Right lobe of liver (tissue), 6 donors: ENCODE data around the gene FAM185A. TPM values are rescaled to one million over a fixed set of nuclear protein-coding genes. Genes with fewer than 3 reads are reported as not detected.

Source experiments
- ATAC-seq, 4 donors: fragments of 200-7000 bp; cut with Tn5 transposase; one replicate each; pipeline ENCODE4 v1.9.1; 2020; ENCODE audit warnings: mild to moderate bottlenecking in 4 of 4, moderate library complexity in 4 of 4
- DNase-seq, 3 donors: peaks; one replicate each; pipeline ENCODE4 v3.0.0-alpha.2; 2020
- H3K27ac ChIP-seq, 3 donors: fragments of 200-600 bp; one replicate each; pipeline ENCODE4 v1.8.0; 2022
- H3K27me3 ChIP-seq, 2 donors: fragments of 200-600 bp; one replicate each; pipeline ENCODE4 v1.8.0; 2022
- H3K36me3 ChIP-seq, 4 donors: fragments of 200-600 bp; sonication (generic) in 1 of 4; one replicate each; pipeline versions ENCODE4 v1.5.1 to v1.8.0; 2017 to 2022; ENCODE audit warnings: control low read depth in 1 of 4
- H3K4me1 ChIP-seq, 4 donors: fragments of 200-600 bp; sonication (generic) in 1 of 4; one replicate each; pipeline versions ENCODE4 v1.5.1 to v1.8.0; 2017 to 2022; ENCODE audit warnings: control low read depth in 1 of 4
- H3K4me3 ChIP-seq, 3 donors: fragments of 200-600 bp; one replicate each; pipeline ENCODE4 v1.8.0; 2022
- H3K9me3 ChIP-seq, 4 donors: fragments of 200-600 bp; sonication (generic) in 1 of 4; one replicate each; pipeline versions ENCODE4 v1.5.1 to v1.8.0; 2017 to 2022; ENCODE audit warnings: control low read depth in 1 of 4
- CTCF ChIP-seq, 4 donors: fragments of 200-600 bp in 3 of 4; fragments of 450-650 bp in 1 of 4; IDR thresholded peaks; one replicate each; pipeline versions ENCODE4 v1.5.1 to v1.8.0; 2016 to 2022; ENCODE audit warnings: antibody characterized with exemption in 4 of 4, mild to moderate bottlenecking in 2 of 4
- POLR2A ChIP-seq: fragments of 450-650 bp; IDR thresholded peaks from one replicate; pipeline ENCODE4 v1.6.1; 2017; ENCODE audit warnings: antibody characterized with exemption, mild to moderate bottlenecking
- WGBS: methylation state at CpG from one replicate; pipeline ENCODE4 v1.1.6; 2018; ENCODE audit warnings: low coverage, low lambda C conversion rate; ENCODE audit not compliant: insufficient coverage; ENCODE audit errors: missing lambda C conversion rate; 5-methylcytosine and 5-hydroxymethylcytosine counted together
- intact Hi-C, 2 donors: fragments of 100-400 bp; cut with DNase I; formaldehyde crosslinking; loops; one replicate each; pipeline versions ENCODE4 v1.11.2 to v1.14.1; 2022
- total RNA-seq, 6 experiments: library from RNA; depleted of rRNA in 2 of 6; stranded (reverse); fragments of >200 nt in 2 of 6; fragmentation: NEBNext Ultra II Directional in 3 of 6; extraction: Animal tissue kit (Norgen Biotek cat#: 25700) in 3 of 6; gene quantifications; one replicate each; pipeline versions ENCODE4 v1.1.0 to v1.2.4, GENCODE V29; 2016 to 2023
- donor health status: DM: no; HTN: yes; CAD: no.
- donor health status: DM: no; HTN: no; CAD: no.
- donor health status: DM: no; HTN: no; CAD: no.
- donor health status: DM: no; HTN: yes; CAD: no.
- donor health status: DM: no; HTN: yes; CAD: no.

FAM185A gene
- total RNA-seq, 6 experiments from 2014 or later, result 6.4 to 13.5 (median 8.4) TPM

- Histone ChIP-seq H3K36me3 (no peaks in the 10 kb centered on the region), H3K4me1 (peaks cover 0 to 32% (median 0%) of the 10 kb centered on the region in 4 donors), H3K27ac (peak overlapping the region in 1 of 3 donors; percentile 57), H3K27me3 (no peaks in the 10 kb centered on the region), H3K9me3 (no peaks in the 10 kb centered on the region), H3K4me3 (no peak overlapping the region)
- intact Hi-C loops, result no loop called here
- 71% methylated on average over 4 of the region's 4 CpGs for WGBS
- TF ChIP-seq POLR2A (no peak), CTCF (IDR thresholded peaks at IDR 0.05) (no peak)
- DNase-seq (no peak), ATAC-seq (no peak)
Measured at GRCh38 chr7:102814025-102814471, 65.2 kb downstream of the FAM185A start.

- Histone ChIP-seq H3K27ac (no peak overlapping the region), H3K36me3 (no peaks in the 10 kb centered on the region), H3K4me3 (no peak overlapping the region), H3K27me3 (no peaks in the 10 kb centered on the region), H3K9me3 (no peaks in the 10 kb centered on the region), H3K4me1 (peaks cover 0 to 13% (median 0%) of the 10 kb centered on the region in 4 donors)
- intact Hi-C loops, result no loop called here
- TF ChIP-seq CTCF (IDR thresholded peaks at IDR 0.05), result no peak
- TF ChIP-seq POLR2A, result no peak
- DNase-seq (no peak), ATAC-seq (no peak)
- 87% methylated on average over 4 of the region's 4 CpGs for WGBS
Measured at GRCh38 chr7:102817616-102818573, 69.1 kb downstream of the FAM185A start.

- H3K4me3 ChIP-seq, result no peak overlapping the region
Measured at GRCh38 chr7:102819151-102819550, 70.4 kb downstream of the FAM185A start.

More at GRCh38 chr7:102819151-102819550, 70.4 kb downstream of the FAM185A start:
- no peaks in the 10 kb centered on the region for H3K9me3 ChIP-seq
- no peaks in the 10 kb centered on the region for H3K36me3 ChIP-seq
- DNase-seq (no peak), ATAC-seq (peak in 1 of 4 donors; percentile 31)
- peaks cover 0 to under 1% (median 0%) of the 10 kb centered on the region in 4 donors for H3K4me1 ChIP-seq
- no peaks in the 10 kb centered on the region for H3K27me3 ChIP-seq
- 25% methylated on average over 2 of the region's 2 CpGs for WGBS
- intact Hi-C loops, result no loop called here
- no peak overlapping the region for H3K27ac ChIP-seq
- TF ChIP-seq CTCF (IDR thresholded peaks at IDR 0.05), result no peak
- no peak for TF ChIP-seq POLR2A
